ENCODE data around the gene TRIM50.

- TF ChIP-seq CTCF (IDR thresholded peaks at IDR 0.05) (no peak), REST (IDR thresholded peaks at IDR 0.05; ENCODE audit: insufficient read depth in 1 of 2, low read depth in 2 of 2, low read length in 1 of 2) (no peak), POLR2AphosphoS5 (IDR thresholded peaks at IDR 0.05; ENCODE audit: low read depth, low read length) (no peak)
These were observed 10.4 kb upstream of the TRIM50 start for GRCh38 chr7:73338321-73338720.
